ENCODE measurements around the gene BTG4.

- TF ChIP-seq CTCF (IDR thresholded peaks at IDR 0.05) = no peak
- no peak for TF ChIP-seq EZH2 (IDR thresholded peaks at IDR 0.05; ENCODE audit: borderline replicate concordance, insufficient read depth, low read depth, low read length, poor library complexity, severe bottlenecking)
Measured at GRCh38 chr11:111555255-111555654, 43.1 kb upstream of the BTG4 start.

Measured in B cell (primary cell).